H1 (cell line): ENCODE measurements around the gene HLA-DPB1. TPM values are rescaled to one million over a fixed set of nuclear protein-coding genes. Genes with fewer than 3 reads are reported as not detected.

Experiments
- CTCF ChIA-PET: fragments of 300-600 bp; sonication (Branson Sonifier 250); formaldehyde crosslinking; loops from one replicate; lab custom pipeline; 2021; ENCODE audit not compliant: partially characterized antibody; lab: Charles Lee
- POLR2A ChIA-PET: fragments of 300-600 bp; sonication (Branson Sonifier 250); formaldehyde crosslinking; loops from one replicate; lab custom pipeline; 2021; ENCODE audit warnings: inconsistent platforms; ENCODE audit not compliant: partially characterized antibody; lab: Charles Lee
- DNase-seq, 2 experiments: peaks; one replicate each; pipeline versions ENCODE4 v3.0.0 to v3.0.0-alpha.2; 2010 to 2022; ENCODE audit warnings: low spot score in 2 of 2, low read depth in 1 of 2, mixed read lengths in 1 of 2
- FAIRE-seq: peaks from 2 replicates; lab custom pipeline; 2011; peaks lifted over from hg19 to GRCh38; lab: Jason Lieb, UNC
- H2AFZ ChIP-seq: 2 replicates; pipeline ENCODE4 v1.8.1; 2012; ENCODE audit warnings: low read length, inconsistent platforms
- H2AK5ac ChIP-seq: 2 replicates; pipeline ENCODE4 v1.6.1; 2013; ENCODE audit warnings: low read depth, low read length
- H2BK120ac ChIP-seq: replicated peaks from 2 replicates; pipeline ENCODE3; 2013; ENCODE audit warnings: low read depth, low read length, inconsistent platforms
- H2BK12ac ChIP-seq: 2 replicates; pipeline ENCODE4 v1.6.1; 2013; ENCODE audit warnings: low read depth, low read length
- H2BK15ac ChIP-seq: 2 replicates; pipeline ENCODE4 v1.6.1; 2013; ENCODE audit warnings: low read length
- H2BK20ac ChIP-seq: 2 replicates; pipeline ENCODE4 v1.6.1; 2013; ENCODE audit warnings: low read length
- H2BK5ac ChIP-seq: 2 replicates; pipeline ENCODE4 v1.6.1; 2013; ENCODE audit warnings: low read depth, low read length
- H3K14ac ChIP-seq: 2 replicates; pipeline ENCODE4 v1.6.1; 2013; ENCODE audit warnings: inconsistent platforms; ENCODE audit not compliant: insufficient read length
- H3K18ac ChIP-seq: 2 replicates; pipeline ENCODE4 v1.6.1; 2013; ENCODE audit warnings: low read length; ENCODE audit errors: extremely low read depth
- H3K23ac ChIP-seq: 2 replicates; pipeline ENCODE4 v1.6.1; 2013; ENCODE audit warnings: inconsistent platforms; ENCODE audit not compliant: insufficient read length
- H3K23me2 ChIP-seq: 2 replicates; pipeline ENCODE4 v1.6.1; 2013; ENCODE audit warnings: low read depth, low read length
- H3K27ac ChIP-seq: 2 replicates; pipeline ENCODE4 v1.6.1; 2011; ENCODE audit warnings: low read depth, low read length, inconsistent platforms
- H3K27me3 ChIP-seq, 4 experiments: replicated peaks in 1 of 4; 1 replicate in 1 of 4; 2 replicates in 3 of 4; pipeline versions ENCODE4 v1.6.1 to v1.8.1; 2011 to 2013; ENCODE audit warnings: low read length in 3 of 4, mild to moderate bottlenecking in 3 of 4, inconsistent platforms in 2 of 4, mixed read lengths in 2 of 4, moderate library complexity in 1 of 4; ENCODE audit not compliant: control insufficient read depth in 3 of 4, insufficient read depth in 3 of 4; ENCODE audit errors: extremely low read depth in 1 of 4
- H3K36me3 ChIP-seq, 4 experiments: 2 replicates each; pipeline versions ENCODE4 v1.6.1 to v1.8.1; 2011 to 2013; ENCODE audit warnings: mild to moderate bottlenecking in 4 of 4, low read length in 3 of 4, moderate library complexity in 2 of 4, control low read depth in 1 of 4, inconsistent platforms in 1 of 4; ENCODE audit not compliant: insufficient read depth in 4 of 4, control insufficient read depth in 2 of 4
- H3K4ac ChIP-seq: replicated peaks from 2 replicates; pipeline ENCODE3; 2013; ENCODE audit warnings: low read length, low read depth, mixed read lengths, inconsistent platforms; ENCODE audit not compliant: insufficient read length
- H3K4me1 ChIP-seq, 4 experiments: replicated peaks in 1 of 4; 1 replicate in 1 of 4; 2 replicates in 3 of 4; pipeline versions ENCODE4 v1.6.1 to v1.8.1; 2011 to 2013; ENCODE audit warnings: low read length in 3 of 4, inconsistent platforms in 2 of 4, mixed read lengths in 1 of 4; ENCODE audit not compliant: insufficient read depth in 4 of 4, control insufficient read depth in 3 of 4
- H3K4me2 ChIP-seq, 2 experiments: 2 replicates each; pipeline versions ENCODE4 v1.6.1 to v1.8.1; 2011 to 2013; ENCODE audit warnings: low read depth in 2 of 2, low read length in 2 of 2, control low read depth in 1 of 2, inconsistent platforms in 1 of 2, mild to moderate bottlenecking in 1 of 2; ENCODE audit not compliant: insufficient read depth in 1 of 2
- H3K4me3 ChIP-seq, 4 experiments: fragments of 200-600, 300-600 bp in 1 of 4; sonication (generic), shearing (Covaris generic), sonication (Bioruptor Twin) in 1 of 4; 2 replicates each; pipeline versions ENCODE4 v1.5.1 to v1.8.1; 2011 to 2016; ENCODE audit warnings: low read length in 4 of 4, low read depth in 3 of 4, control low read depth in 2 of 4, inconsistent platforms in 2 of 4, mild to moderate bottlenecking in 2 of 4, mixed read lengths in 1 of 4, moderate library complexity in 1 of 4; ENCODE audit not compliant: insufficient read depth in 2 of 4; ENCODE audit errors: extremely low read depth in 1 of 4
- H3K56ac ChIP-seq: replicated peaks from 2 replicates; pipeline ENCODE3; 2013; ENCODE audit warnings: low read depth, mild to moderate bottlenecking, mixed read lengths, low read length, inconsistent platforms; ENCODE audit not compliant: insufficient read length
- H3K79me1 ChIP-seq: 2 replicates; pipeline ENCODE4 v1.6.1; 2013; ENCODE audit warnings: low read depth, low read length, control low read depth
- H3K79me2 ChIP-seq, 2 experiments: 2 replicates each; pipeline versions ENCODE4 v1.6.1 to v1.8.1; 2012 to 2013; ENCODE audit warnings: low read length in 2 of 2, mild to moderate bottlenecking in 2 of 2, inconsistent platforms in 1 of 2; ENCODE audit not compliant: insufficient read depth in 2 of 2, control insufficient read depth in 1 of 2
- H3K9ac ChIP-seq, 4 experiments: replicated peaks in 1 of 4; 1 replicate in 1 of 4; 2 replicates in 3 of 4; pipeline versions ENCODE4 v1.6.1 to v1.8.1; 2011 to 2013; ENCODE audit warnings: low read depth in 3 of 4, low read length in 3 of 4, control low read depth in 2 of 4, mild to moderate bottlenecking in 2 of 4, moderate library complexity in 2 of 4, inconsistent platforms in 1 of 4; ENCODE audit errors: extremely low read depth in 1 of 4
- H3K9me3 ChIP-seq, 2 experiments: 2 replicates each; pipeline versions ENCODE4 v1.6.1 to v1.8.1; 2012 to 2013; ENCODE audit warnings: mild to moderate bottlenecking in 2 of 2, moderate library complexity in 2 of 2, control low read depth in 1 of 2, inconsistent platforms in 1 of 2, low read depth in 1 of 2, low read length in 1 of 2, mixed read lengths in 1 of 2; ENCODE audit not compliant: insufficient read depth in 2 of 2
- H4K20me1 ChIP-seq, 2 experiments: replicated peaks in 1 of 2; 2 replicates each; pipeline versions ENCODE3 to v1.8.1; 2011 to 2013; ENCODE audit warnings: inconsistent platforms in 2 of 2, low read length in 2 of 2, mild to moderate bottlenecking in 1 of 2; ENCODE audit not compliant: insufficient read depth in 2 of 2, control insufficient read depth in 1 of 2
- H4K5ac ChIP-seq: 2 replicates; pipeline ENCODE4 v1.6.1; 2013; ENCODE audit warnings: low read length, low read depth, mixed read lengths, inconsistent platforms; ENCODE audit not compliant: insufficient read length
- H4K8ac ChIP-seq: 2 replicates; pipeline ENCODE4 v1.8.0; 2013; ENCODE audit warnings: mild to moderate bottlenecking, moderate library complexity, low read length, inconsistent platforms; ENCODE audit not compliant: insufficient read depth; ENCODE audit errors: extremely low read depth
- H4K91ac ChIP-seq: replicated peaks from 2 replicates; pipeline ENCODE3; 2013; ENCODE audit warnings: low read length, mixed read lengths, inconsistent platforms; ENCODE audit not compliant: insufficient read length
- ATF2 ChIP-seq: IDR thresholded peaks from 2 replicates; pipeline ENCODE4 v1.6.1; 2012; ENCODE audit warnings: low read length, inconsistent platforms
- EGR1 ChIP-seq: IDR thresholded peaks from 2 replicates; pipeline ENCODE4 v1.6.1; 2011; ENCODE audit warnings: low read depth, low read length, borderline replicate concordance
- POU5F1 ChIP-seq: IDR thresholded peaks from 2 replicates; pipeline ENCODE4 v1.6.1; 2011; ENCODE audit warnings: low read depth, mild to moderate bottlenecking, low read length, moderate library complexity
- TAF1 ChIP-seq: IDR thresholded peaks from 2 replicates; pipeline ENCODE4 v1.6.1; 2011; ENCODE audit warnings: mild to moderate bottlenecking, low read depth, low read length
- WGBS, 2 experiments: shearing (Covaris generic) in 1 of 2; methylation state at CpG; one replicate each; pipeline versions ENCODE4 v1.1.6 to v1.1.7; 2013 to 2015; ENCODE audit warnings: low lambda C conversion rate in 2 of 2, mixed read lengths in 2 of 2, inconsistent platforms in 1 of 2, low coverage in 1 of 2, missing lambda C conversion rate in 1 of 2; ENCODE audit not compliant: insufficient replicate concordance in 2 of 2, insufficient coverage in 1 of 2, insufficient read length in 1 of 2; ENCODE audit errors: extremely low coverage in 1 of 2, missing lambda C conversion rate in 1 of 2; 5-methylcytosine and 5-hydroxymethylcytosine counted together
- polyA plus RNA-seq, 7 experiments: library from polyadenylated mRNA; depleted of rRNA in 3 of 7; stranded (reverse) in 5 of 7; unstranded in 2 of 7; fragments of >200 nt in 5 of 7; fragments of 200-250 nt in 2 of 7; gene quantifications; 1 replicate in 5 of 7; 2 replicates in 1 of 7; 4 replicates in 1 of 7; pipeline versions ENCODE4 v1.2.1 to v1.2.3, GENCODE V29; 2011 to 2013; ENCODE audit warnings: missing spikeins in 2 of 7, mixed read lengths in 2 of 7
- total RNA-seq: library from RNA; stranded (reverse); fragmentation: NEBNext Ultra II Directional; extraction: Animal tissue kit (Norgen Biotek cat#: 25700); gene quantifications from 2 replicates; pipeline ENCODE4 v1.2.1, GENCODE V29; 2021

Gene HLA-DPB1
- total and polyA plus RNA-seq, 2 of the 8 experiments (the other 6 are each of a cell fraction or from before 2014, with no cell fraction given): 32.3 to 58.8 TPM

- Histone ChIP-seq H2BK12ac (no peak overlapping the region), H3K14ac (no peak overlapping the region), H3K79me1 (no peaks in the 10 kb centered on the region), H3K23ac (no peak overlapping the region), H2BK15ac (no peak overlapping the region), H3K23me2 (peaks cover 8% of the 10 kb centered on the region; the same call in 1 of the 2 replicates), H3K18ac (no peak overlapping the region), H2BK5ac (no peak overlapping the region), H3K27me3 (peaks cover 0 to 8% (median 3%) of the 10 kb centered on the region in 4 experiments; a peak in 4 of 7 replicates), H3K9me3 (no peaks in the 10 kb centered on the region), H2BK120ac (no peak overlapping the region), H3K27ac (no peak overlapping the region), H3K4me3 (peak overlapping the region in 1 of 4 experiments; percentile 81; a peak in 2 of 8 replicates), H3K79me2 (no peaks in the 10 kb centered on the region), H2BK20ac (no peak overlapping the region), H2AFZ (peak overlapping the region; percentile 34; the same call in 1 of the 2 replicates), H3K56ac (no peak overlapping the region), H3K4ac (no peak overlapping the region), H3K4me1 (peaks cover 2 to 8% (median 5%) of the 10 kb centered on the region in 4 experiments; a peak in 6 of 7 replicates), H3K4me2 (peak overlapping the region; percentile 77 to 88; a peak in 2 of 4 replicates), H2AK5ac (no peak overlapping the region), H3K36me3 (no peaks in the 10 kb centered on the region; a peak in 1 of 8 replicates), H4K20me1 (peaks cover 0 to 3% of the 10 kb centered on the region in 2 experiments), H4K91ac (no peak overlapping the region), H3K9ac (no peak overlapping the region), H4K8ac (no peak overlapping the region; the same call in 1 of the 2 replicates), H4K5ac (no peak overlapping the region)
- ChIA-PET POLR2A (interaction anchor here (0.6 to 3.3 kb wide), 15 partner anchors 11 to 192 kb away, joined by 3 to 35 read pairs (median 5); partner anchors contain the start of genes BRD2, RPS18 and VPS52), CTCF (interaction anchor here (0.6 to 8.1 kb wide), 15 partner anchors 11 to 691 kb away, joined by 3 to 118 read pairs (median 4); partner anchors contain the start of gene HLA-DOA)
- WGBS, 2 experiments: 86% methylated on average over 4 of the region's 4 CpGs; no CpG with 5 or more reads in 1 of the 2 experiments
- no peak for TF ChIP-seq ATF2
- TF ChIP-seq EGR1: no peak
- TF ChIP-seq TAF1: no peak
- no peak for TF ChIP-seq POU5F1
- FAIRE-seq: no peak
- no peak for DNase-seq
Observed at GRCh38 chr6:33079580-33079979, 3.8 kb downstream of the HLA-DPB1 start.
